B cell (primary cell): ENCODE measurements around the gene LCE5A. TPM values are rescaled to one million over a fixed set of nuclear protein-coding genes. Genes with fewer than 3 reads are reported as not detected.

Experiments
- ATAC-seq: fragments of 200-7000 bp; cut with Tn5 transposase; one replicate; pipeline ENCODE4 v1.10.0; 2021; ENCODE audit warnings: low read depth, mild to moderate bottlenecking, moderate number of reproducible peaks, moderate library complexity
- CTCF ChIA-PET: fragments of 350-600 bp; sonication (Branson Sonifier 250); formaldehyde crosslinking; loops from one replicate; lab custom pipeline; 2021; ENCODE audit warnings: antibody characterized with exemption, inconsistent platforms; lab: Charles Lee
- POLR2A ChIA-PET: fragments of 350-600 bp; sonication (Branson Sonifier 250); formaldehyde crosslinking; loops from one replicate; lab custom pipeline; 2021; ENCODE audit warnings: antibody characterized with exemption; lab: Charles Lee
- DNase-seq: peaks from one replicate; pipeline ENCODE4 v3.0.0; 2013
- H2AFZ ChIP-seq: 2 replicates; pipeline ENCODE4 v1.6.1; 2012; ENCODE audit warnings: mild to moderate bottlenecking, low read depth, low read length; ENCODE audit not compliant: insufficient read depth, poor library complexity, severe bottlenecking
- H3K27ac ChIP-seq, 2 donors: 1 replicate in 1 of 2; 2 replicates in 1 of 2; pipeline ENCODE4 v1.5.1; 2012 to 2013; ENCODE audit warnings: low read length in 2 of 2, mild to moderate bottlenecking in 2 of 2, moderate library complexity in 1 of 2
- H3K27me3 ChIP-seq, 4 experiments: fragments of 200-600 bp in 1 of 4; sonication (generic) in 1 of 4; replicated peaks in 1 of 4; 1 replicate in 2 of 4; 2 replicates in 2 of 4; pipeline versions ENCODE4 v1.6.1 to v1.7.0; 2013 to 2016; ENCODE audit warnings: low read length in 3 of 4, mild to moderate bottlenecking in 2 of 4, mixed read lengths in 1 of 4, moderate library complexity in 1 of 4; ENCODE audit not compliant: insufficient read depth in 4 of 4, control insufficient read depth in 3 of 4; ENCODE audit errors: control extremely low read depth in 1 of 4
- H3K36me3 ChIP-seq, 2 experiments: replicated peaks in 1 of 2; 1 replicate in 1 of 2; 2 replicates in 1 of 2; pipeline versions ENCODE4 v1.6.1 to v1.7.1; 2013; ENCODE audit warnings: low read length in 1 of 2; ENCODE audit not compliant: insufficient read depth in 2 of 2, control insufficient read depth in 1 of 2; ENCODE audit errors: control extremely low read depth in 1 of 2, extremely low read depth in 1 of 2
- H3K4me1 ChIP-seq, 2 donors: fragments of 200-600 bp in 1 of 2; sonication (generic) in 1 of 2; 1 replicate in 1 of 2; 2 replicates in 1 of 2; pipeline versions ENCODE4 v1.5.1 to v1.6.1; 2013 to 2017; ENCODE audit warnings: low read length in 2 of 2; ENCODE audit not compliant: control insufficient read depth in 2 of 2, insufficient read depth in 2 of 2
- H3K4me2 ChIP-seq: replicated peaks from 2 replicates; pipeline ENCODE3; 2012; ENCODE audit warnings: mild to moderate bottlenecking, low read depth, low read length; ENCODE audit not compliant: poor library complexity, severe bottlenecking
- H3K4me3 ChIP-seq, 5 experiments: fragments of 200-600 bp in 1 of 5; sonication (generic) in 1 of 5; 1 replicate in 3 of 5; 2 replicates in 2 of 5; pipeline versions ENCODE4 v1.5.1 to v1.7.0; 2011 to 2016; ENCODE audit warnings: low read length in 4 of 5, mild to moderate bottlenecking in 4 of 5, low read depth in 2 of 5, control low read depth in 1 of 5, moderate library complexity in 1 of 5; ENCODE audit not compliant: insufficient read depth in 1 of 5; ENCODE audit errors: control extremely low read depth in 1 of 5, extremely low read depth in 1 of 5
- H3K79me2 ChIP-seq: fragments of 200-600 bp; sonication (generic); one replicate; pipeline ENCODE4 v1.6.0; 2016; ENCODE audit warnings: low read length; ENCODE audit not compliant: control insufficient read depth, insufficient read depth
- H3K9ac ChIP-seq: fragments of 200-600 bp; sonication (generic); 2 replicates; pipeline ENCODE4 v1.6.1; 2017; ENCODE audit warnings: mild to moderate bottlenecking, low read length, moderate library complexity
- H3K9me3 ChIP-seq, 3 donors: one replicate each; pipeline versions ENCODE4 v1.6.1 to v1.7.1; 2013; ENCODE audit warnings: low read length in 2 of 3; ENCODE audit not compliant: control insufficient read depth in 2 of 3, insufficient read depth in 1 of 3; ENCODE audit errors: control extremely low read depth in 1 of 3
- H4K20me1 ChIP-seq: 2 replicates; pipeline ENCODE4 v1.6.0; 2012; ENCODE audit warnings: mild to moderate bottlenecking, low read length; ENCODE audit not compliant: insufficient read depth, control insufficient read depth, poor library complexity, severe bottlenecking
- H3K27ac Mint-ChIP-seq: one replicate; pipeline ENCODE4 v1.8.0; 2021; ENCODE audit warnings: mixed read lengths
- H3K27me3 Mint-ChIP-seq: one replicate; pipeline ENCODE4 v1.8.0; 2021; ENCODE audit warnings: mixed read lengths
- H3K4me1 Mint-ChIP-seq: one replicate; pipeline ENCODE4 v1.8.0; 2021; ENCODE audit warnings: mixed read lengths
- H3K4me3 Mint-ChIP-seq: one replicate; pipeline ENCODE4 v1.8.0; 2021; ENCODE audit warnings: mixed read lengths
- H3K9me3 Mint-ChIP-seq: one replicate; pipeline ENCODE4 v1.8.0; 2022; ENCODE audit warnings: mixed read lengths; ENCODE audit not compliant: insufficient read depth
- EZH2 ChIP-seq: IDR thresholded peaks from 2 replicates; pipeline ENCODE4 v1.6.1; 2012; ENCODE audit warnings: borderline replicate concordance, low read depth, mild to moderate bottlenecking, moderate library complexity, low read length; ENCODE audit not compliant: insufficient read depth, poor library complexity, severe bottlenecking
- WGBS: methylation state at CpG from one replicate; pipeline ENCODE4 v1.1.5; 2013; ENCODE audit warnings: missing lambda C conversion rate; ENCODE audit not compliant: insufficient coverage; 5-methylcytosine and 5-hydroxymethylcytosine counted together
- intact Hi-C: fragments of 100-400 bp; cut with micrococcal nuclease; formaldehyde crosslinking; loops from one replicate; pipeline ENCODE4 v1.10.0; 2022
- polyA plus RNA-seq: library from polyadenylated mRNA; depleted of rRNA; stranded (reverse); fragments of >200 nt; gene quantifications from 2 replicates; pipeline ENCODE4 v1.2.3, GENCODE V29; 2012
- total RNA-seq, 2 donors: library from RNA; stranded (reverse); fragments of 120-200 nt in 1 of 2; gene quantifications; 1 replicate in 1 of 2; 2 replicates in 1 of 2; pipeline versions ENCODE4 v1.2.3 to v1.2.4, GENCODE V29; 2013 to 2022
- TF ChIP-seq, protein P1 (sequence below): fragments of 200-600 bp; IDR thresholded peaks from one replicate; pipeline ENCODE4 v1.8.0; 2022; ENCODE audit warnings: antibody characterized with exemption, mild to moderate bottlenecking

Gene LCE5A
- total and polyA plus RNA-seq, 2 donors (not counting 1 experiment from before 2014, with no cell fraction given), result not detected

- H3K4me2 ChIP-seq, result no peak overlapping the region
- intact Hi-C loops, result no loop called here
- Mint-ChIP-seq H3K4me1 (no peaks in the 10 kb centered on the region), H3K27ac (no peak overlapping the region), H3K9me3 (no peaks in the 10 kb centered on the region), H3K27me3 (peaks cover 10% of the 10 kb centered on the region), H3K4me3 (no peak overlapping the region)
- peaks cover 0 to 7% (median 0%) of the 10 kb centered on the region in 4 experiments for H3K27me3 ChIP-seq
- no peak for DNase-seq
- H3K9me3 ChIP-seq, result no peaks in the 10 kb centered on the region
- ATAC-seq, result no peak
- no peak overlapping the region for H2AFZ ChIP-seq
- POLR2A ChIA-PET, result no interaction called here
- H3K4me3 ChIP-seq, result no peak overlapping the region
- H3K36me3 ChIP-seq, result no peaks in the 10 kb centered on the region
- H4K20me1 ChIP-seq, result no peaks in the 10 kb centered on the region
- CTCF ChIA-PET, result no interaction called here
- no peaks in the 10 kb centered on the region for H3K4me1 ChIP-seq
- no peak overlapping the region for H3K27ac ChIP-seq
- no peak for TF ChIP-seq EZH2
- TF ChIP-seq, protein P1, sequence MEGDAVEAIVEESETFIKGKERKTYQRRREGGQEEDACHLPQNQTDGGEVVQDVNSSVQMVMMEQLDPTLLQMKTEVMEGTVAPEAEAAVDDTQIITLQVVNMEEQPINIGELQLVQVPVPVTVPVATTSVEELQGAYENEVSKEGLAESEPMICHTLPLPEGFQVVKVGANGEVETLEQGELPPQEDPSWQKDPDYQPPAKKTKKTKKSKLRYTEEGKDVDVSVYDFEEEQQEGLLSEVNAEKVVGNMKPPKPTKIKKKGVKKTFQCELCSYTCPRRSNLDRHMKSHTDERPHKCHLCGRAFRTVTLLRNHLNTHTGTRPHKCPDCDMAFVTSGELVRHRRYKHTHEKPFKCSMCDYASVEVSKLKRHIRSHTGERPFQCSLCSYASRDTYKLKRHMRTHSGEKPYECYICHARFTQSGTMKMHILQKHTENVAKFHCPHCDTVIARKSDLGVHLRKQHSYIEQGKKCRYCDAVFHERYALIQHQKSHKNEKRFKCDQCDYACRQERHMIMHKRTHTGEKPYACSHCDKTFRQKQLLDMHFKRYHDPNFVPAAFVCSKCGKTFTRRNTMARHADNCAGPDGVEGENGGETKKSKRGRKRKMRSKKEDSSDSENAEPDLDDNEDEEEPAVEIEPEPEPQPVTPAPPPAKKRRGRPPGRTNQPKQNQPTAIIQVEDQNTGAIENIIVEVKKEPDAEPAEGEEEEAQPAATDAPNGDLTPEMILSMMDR, result no peak
- WGBS, result 80% methylated on average over 1 of the region's 2 CpGs
- H3K79me2 ChIP-seq, result no peaks in the 10 kb centered on the region
- no peak overlapping the region for H3K9ac ChIP-seq
Observed at GRCh38 chr1:152501704-152502103, 8.9 kb upstream of the LCE5A start.

DNA sequence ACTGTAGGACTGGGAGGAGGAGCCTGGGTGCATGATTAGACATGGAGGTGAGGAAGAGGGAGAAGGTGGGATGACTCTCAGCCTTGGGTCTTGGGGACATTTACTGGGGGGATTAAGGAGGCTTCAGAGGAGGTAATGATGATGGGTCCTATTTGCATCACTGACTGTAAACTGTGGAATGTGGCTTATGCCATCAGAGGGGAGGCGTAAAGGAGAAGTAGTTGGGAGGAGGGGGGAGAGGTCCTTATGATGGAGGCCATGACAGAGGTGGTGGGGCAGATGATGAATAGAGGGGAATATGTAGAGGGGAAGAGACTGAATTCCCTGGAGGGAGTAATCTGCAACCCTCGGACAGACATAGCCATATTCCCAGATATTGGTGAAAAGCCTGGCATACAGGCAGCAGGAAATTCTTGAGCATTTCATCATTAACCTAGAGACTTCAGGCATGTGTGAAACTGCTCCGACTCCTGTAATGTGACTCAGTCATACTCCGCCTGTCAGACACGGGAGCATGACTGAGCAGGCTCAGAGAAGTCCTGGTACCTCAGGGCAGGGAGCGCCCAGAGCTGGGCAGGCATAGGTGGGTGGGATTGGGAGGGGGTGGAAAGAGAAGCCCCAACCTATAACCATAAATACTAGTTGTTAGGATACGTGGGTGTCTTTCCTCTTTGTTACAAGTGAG is 8.0 kb upstream of the LCE5A start:
- 93% methylated on average over 4 of the region's 7 CpGs for WGBS
- H2AFZ ChIP-seq, result no peak overlapping the region
- H4K20me1 ChIP-seq, result no peaks in the 10 kb centered on the region
- ChIA-PET CTCF (interaction anchor here (1.6 kb wide), 1 partner anchor 61 kb away, joined by 3 read pairs; no protein-coding TSS in a partner anchor), POLR2A (no interaction called here)
- H3K27ac ChIP-seq, result no peak overlapping the region
- no peak overlapping the region for H3K27ac Mint-ChIP-seq
- TF ChIP-seq, protein P1, result no peak
- TF ChIP-seq EZH2, result no peak
- peaks cover 10% of the 10 kb centered on the region for H3K27me3 Mint-ChIP-seq
- intact Hi-C loops, result no loop called here
- no peaks in the 10 kb centered on the region for H3K79me2 ChIP-seq
- ATAC-seq (no peak), DNase-seq (no peak)
- H3K4me1 Mint-ChIP-seq, result no peaks in the 10 kb centered on the region
- no peak overlapping the region for H3K4me2 ChIP-seq
- H3K36me3 ChIP-seq, result no peaks in the 10 kb centered on the region
- peaks cover 0 to 7% (median 0%) of the 10 kb centered on the region in 4 experiments for H3K27me3 ChIP-seq
- H3K4me3 ChIP-seq, result no peak overlapping the region
- H3K9me3 Mint-ChIP-seq, result no peaks in the 10 kb centered on the region
- H3K4me1 ChIP-seq, result no peaks in the 10 kb centered on the region
- no peaks in the 10 kb centered on the region for H3K9me3 ChIP-seq
- H3K9ac ChIP-seq, result no peak overlapping the region
- no peak overlapping the region for H3K4me3 Mint-ChIP-seq
